Neural progenitor cell (in vitro differentiated cells): ENCODE data around the gene GTF3C1. TPM values are rescaled to one million over a fixed set of nuclear protein-coding genes. Genes with fewer than 3 reads are reported as not detected.
"Not testable (repeated sequence)": the region's sequence is repeated elsewhere in the genome, so short reads cannot be mapped to it uniquely, and the experiment has no call there.

ENCODE experiments used
- DNase-seq: peaks from one replicate; pipeline ENCODE4 v3.0.0-alpha.2; 2016; ENCODE audit warnings: low spot score
- H2AFZ ChIP-seq: fragments of 200-600 bp; sonication (generic); replicated peaks from 2 replicates; pipeline ENCODE4 v1.6.1; 2016; ENCODE audit warnings: antibody characterized with exemption
- H3F3A ChIP-seq: fragments of 200-600 bp; sonication (generic); 2 replicates; pipeline ENCODE4 v1.6.1; 2016; ENCODE audit warnings: antibody characterized with exemption, low read depth
- H3K27ac ChIP-seq: fragments of 200-600 bp; sonication (generic); 2 replicates; pipeline ENCODE4 v1.5.1; 2016; ENCODE audit warnings: mild to moderate bottlenecking
- H3K27me3 ChIP-seq: fragments of 200-600 bp; sonication (generic); 2 replicates; pipeline ENCODE4 v1.6.1; 2016; ENCODE audit warnings: mild to moderate bottlenecking, moderate library complexity
- H3K36me3 ChIP-seq: fragments of 200-600 bp; sonication (generic); 2 replicates; pipeline ENCODE4 v1.5.1; 2016
- H3K4me1 ChIP-seq: fragments of 200-600 bp; sonication (generic); 2 replicates; pipeline ENCODE4 v1.6.1; 2016; ENCODE audit warnings: mixed run types
- H3K4me2 ChIP-seq: fragments of 200-600 bp; sonication (generic); 2 replicates; pipeline ENCODE4 v1.6.1; 2016
- H3K4me3 ChIP-seq: fragments of 200-600 bp; sonication (generic); 2 replicates; pipeline ENCODE4 v1.5.1; 2016
- H3K79me2 ChIP-seq: fragments of 200-600 bp; sonication (generic); 2 replicates; pipeline ENCODE4 v1.6.1; 2016; ENCODE audit warnings: low read depth
- H3K9ac ChIP-seq: fragments of 200-600 bp; sonication (generic); 2 replicates; pipeline ENCODE4 v1.6.1; 2016
- H3K9me3 ChIP-seq: fragments of 200-600 bp; sonication (generic); 2 replicates; pipeline ENCODE4 v1.5.1; 2016; ENCODE audit warnings: low read depth
- H4K20me1 ChIP-seq: fragments of 200-600 bp; sonication (generic); 2 replicates; pipeline ENCODE4 v1.6.1; 2016; ENCODE audit warnings: low read depth
- H3K27ac Mint-ChIP-seq: 3 replicates; pipeline ENCODE4 v1.8.0; 2021; ENCODE audit warnings: mixed read lengths
- H3K27me3 Mint-ChIP-seq: 2 replicates; pipeline ENCODE4 v1.8.0; 2022; ENCODE audit warnings: low read depth, mild to moderate bottlenecking, inconsistent platforms, moderate library complexity, mixed read lengths; ENCODE audit not compliant: insufficient read depth
- H3K36me3 Mint-ChIP-seq: 3 replicates; pipeline ENCODE4 v1.8.0; 2021; ENCODE audit warnings: mixed read lengths
- H3K4me1 Mint-ChIP-seq: 3 replicates; pipeline ENCODE4 v1.8.0; 2021; ENCODE audit warnings: mixed read lengths
- H3K4me3 Mint-ChIP-seq: 3 replicates; pipeline ENCODE4 v1.8.0; 2021; ENCODE audit warnings: mild to moderate bottlenecking, moderate library complexity, mixed read lengths
- H3K9me3 Mint-ChIP-seq: 3 replicates; pipeline ENCODE4 v1.8.0; 2020; ENCODE audit warnings: mixed read lengths
- EZH2 ChIP-seq: fragments of 200-600 bp; sonication (generic); IDR thresholded peaks from 2 replicates; pipeline ENCODE4 v1.6.1; 2017; ENCODE audit warnings: antibody characterized with exemption, mild to moderate bottlenecking, moderate library complexity
- EZH2phosphoT487 ChIP-seq: fragments of 200-600 bp; sonication (generic); IDR thresholded peaks from 2 replicates; pipeline ENCODE4 v1.6.1; 2017; ENCODE audit warnings: antibody characterized with exemption
- total RNA-seq: library from RNA; depleted of rRNA; stranded (reverse); fragments of >200 nt; gene quantifications from 2 replicates; pipeline ENCODE4 v1.2.3, GENCODE V29; 2015; ENCODE audit warnings: low replicate concordance
- TF ChIP-seq, protein P1 (sequence below): fragments of 200-600 bp; sonication (generic); IDR thresholded peaks from 2 replicates; pipeline ENCODE4 v1.5.1; 2017; ENCODE audit warnings: antibody characterized with exemption, mild to moderate bottlenecking

Gene GTF3C1
- total RNA-seq, 1 donor from 2014 or later, result 60.9 TPM

DNA sequence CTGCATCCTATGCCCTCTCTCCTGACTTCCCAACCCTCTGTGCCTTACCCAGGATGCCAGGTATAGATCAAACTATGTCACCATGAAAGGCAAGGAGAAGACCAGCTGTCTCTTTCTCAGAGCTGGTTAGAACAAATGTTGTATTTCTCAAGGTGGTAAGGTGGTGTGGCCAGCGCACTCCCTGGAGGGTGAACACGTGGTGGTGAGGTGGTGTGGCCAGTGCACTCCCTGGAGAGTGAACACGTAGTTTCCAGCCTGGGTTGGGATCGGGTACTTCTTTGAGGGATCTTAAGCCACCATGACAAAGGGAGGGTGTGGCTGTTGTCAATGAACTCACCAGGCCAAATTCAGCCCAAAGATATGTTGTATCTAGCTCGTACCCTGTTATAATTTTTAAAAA, 27.0 kb upstream of the GTF3C1 start:
- no peak overlapping the region for H3K27ac ChIP-seq
- no peaks in the 10 kb centered on the region for H3K9me3 Mint-ChIP-seq
- peaks cover 8% of the 10 kb centered on the region for H3K4me1 ChIP-seq
- no peak overlapping the region for H3K4me2 ChIP-seq
- H4K20me1 ChIP-seq, result peaks cover 5% of the 10 kb centered on the region
- H3K36me3 Mint-ChIP-seq, result peaks cover 6% of the 10 kb centered on the region
- H3K79me2 ChIP-seq, result no peaks in the 10 kb centered on the region
- DNase-seq, result no peak
- H2AFZ ChIP-seq, result no peak overlapping the region
- no peaks in the 10 kb centered on the region for H3K27me3 Mint-ChIP-seq
- H3K27me3 ChIP-seq, result no peaks in the 10 kb centered on the region
- H3K27ac Mint-ChIP-seq, result no peak overlapping the region
- H3K4me3 ChIP-seq, result no peak overlapping the region
- no peak overlapping the region for H3K9ac ChIP-seq
- H3K9me3 ChIP-seq, result no peaks in the 10 kb centered on the region
- TF ChIP-seq, protein P1, sequence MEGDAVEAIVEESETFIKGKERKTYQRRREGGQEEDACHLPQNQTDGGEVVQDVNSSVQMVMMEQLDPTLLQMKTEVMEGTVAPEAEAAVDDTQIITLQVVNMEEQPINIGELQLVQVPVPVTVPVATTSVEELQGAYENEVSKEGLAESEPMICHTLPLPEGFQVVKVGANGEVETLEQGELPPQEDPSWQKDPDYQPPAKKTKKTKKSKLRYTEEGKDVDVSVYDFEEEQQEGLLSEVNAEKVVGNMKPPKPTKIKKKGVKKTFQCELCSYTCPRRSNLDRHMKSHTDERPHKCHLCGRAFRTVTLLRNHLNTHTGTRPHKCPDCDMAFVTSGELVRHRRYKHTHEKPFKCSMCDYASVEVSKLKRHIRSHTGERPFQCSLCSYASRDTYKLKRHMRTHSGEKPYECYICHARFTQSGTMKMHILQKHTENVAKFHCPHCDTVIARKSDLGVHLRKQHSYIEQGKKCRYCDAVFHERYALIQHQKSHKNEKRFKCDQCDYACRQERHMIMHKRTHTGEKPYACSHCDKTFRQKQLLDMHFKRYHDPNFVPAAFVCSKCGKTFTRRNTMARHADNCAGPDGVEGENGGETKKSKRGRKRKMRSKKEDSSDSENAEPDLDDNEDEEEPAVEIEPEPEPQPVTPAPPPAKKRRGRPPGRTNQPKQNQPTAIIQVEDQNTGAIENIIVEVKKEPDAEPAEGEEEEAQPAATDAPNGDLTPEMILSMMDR, result no peak
- TF ChIP-seq EZH2, result no peak
- TF ChIP-seq EZH2phosphoT487, result no peak
- H3F3A ChIP-seq, result no peaks in the 10 kb centered on the region
- H3K4me3 Mint-ChIP-seq, result no peak overlapping the region
- H3K36me3 ChIP-seq, result no peaks in the 10 kb centered on the region
- peaks cover 25% of the 10 kb centered on the region for H3K4me1 Mint-ChIP-seq

DNA sequence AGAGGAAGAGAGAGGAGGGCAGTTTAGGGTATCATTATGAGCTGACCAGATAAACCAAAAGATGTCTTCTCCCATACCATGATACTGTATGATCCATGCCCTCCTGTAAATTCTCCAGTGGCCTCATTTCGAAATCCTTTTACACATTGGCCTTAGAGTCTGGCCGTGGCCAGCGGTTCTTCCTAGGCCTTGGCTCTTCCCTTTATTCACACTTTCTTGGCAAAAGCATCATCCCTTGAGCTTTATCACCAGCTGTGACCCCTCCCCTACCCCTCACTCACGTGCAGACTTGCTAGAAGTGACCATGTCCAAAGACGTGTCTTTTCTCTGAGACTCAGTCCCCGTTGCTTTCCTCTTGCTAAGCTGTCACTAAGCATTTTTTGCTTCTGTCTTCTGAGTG, 23.0 kb upstream of the GTF3C1 start:
- Histone ChIP-seq H3K27me3 (no peaks in the 10 kb centered on the region), H3K79me2 (no peaks in the 10 kb centered on the region), H3K9me3 (no peaks in the 10 kb centered on the region), H4K20me1 (no peaks in the 10 kb centered on the region), H3K4me3 (no peak overlapping the region), H3K27ac (no peak overlapping the region), H3F3A (no peaks in the 10 kb centered on the region), H3K4me1 (peaks cover 14% of the 10 kb centered on the region), H3K9ac (no peak overlapping the region), H2AFZ (no peak overlapping the region), H3K36me3 (no peaks in the 10 kb centered on the region), H3K4me2 (no peak overlapping the region)
- H3K9me3 Mint-ChIP-seq, result no peaks in the 10 kb centered on the region
- peak overlapping the region; percentile 57 for H3K27ac Mint-ChIP-seq
- peaks cover 3% of the 10 kb centered on the region for H3K36me3 Mint-ChIP-seq
- peaks cover 15% of the 10 kb centered on the region for H3K4me1 Mint-ChIP-seq
- no peak for TF ChIP-seq EZH2
- no peak for TF ChIP-seq EZH2phosphoT487
- no peak for DNase-seq
- H3K4me3 Mint-ChIP-seq, result no peak overlapping the region
- H3K27me3 Mint-ChIP-seq, result peaks cover 2% of the 10 kb centered on the region

- Histone ChIP-seq H3K27me3 (no peaks in the 10 kb centered on the region), H3K4me3 (no peak overlapping the region), H3K4me1 (peaks cover 14% of the 10 kb centered on the region), H3K4me2 (no peak overlapping the region), H3K36me3 (no peaks in the 10 kb centered on the region), H3K79me2 (no peaks in the 10 kb centered on the region), H3K27ac (no peak overlapping the region), H4K20me1 (no peaks in the 10 kb centered on the region), H3F3A (no peaks in the 10 kb centered on the region), H3K9me3 (no peaks in the 10 kb centered on the region), H2AFZ (no peak overlapping the region), H3K9ac (no peak overlapping the region)
- TF ChIP-seq EZH2 (no peak), EZH2phosphoT487 (no peak)
- TF ChIP-seq, protein P1, result no peak
- Mint-ChIP-seq H3K27me3 (peaks cover 2% of the 10 kb centered on the region), H3K27ac (no peak overlapping the region), H3K9me3 (no peaks in the 10 kb centered on the region), H3K36me3 (peaks cover 3% of the 10 kb centered on the region), H3K4me3 (no peak overlapping the region), H3K4me1 (peaks cover 15% of the 10 kb centered on the region)
- peak; percentile 26 for DNase-seq
Measured at GRCh38 chr16:27571433-27572326, 22.0 kb upstream of the GTF3C1 start.

- not testable (repeated sequence) for H3K27me3 Mint-ChIP-seq, H3K9me3 Mint-ChIP-seq, H3K27ac Mint-ChIP-seq, H3K79me2 ChIP-seq, H3K27ac ChIP-seq, H3K9me3 ChIP-seq, H3K9ac ChIP-seq, H3K4me3 ChIP-seq, H2AFZ ChIP-seq, DNase-seq, H3K36me3 ChIP-seq, H3F3A ChIP-seq, H3K27me3 ChIP-seq, H4K20me1 ChIP-seq, H3K4me3 Mint-ChIP-seq, H3K36me3 Mint-ChIP-seq, H3K4me2 ChIP-seq
- peaks cover 14% of the 10 kb centered on the region for H3K4me1 ChIP-seq
- H3K4me1 Mint-ChIP-seq, result peaks cover 15% of the 10 kb centered on the region
Measured at GRCh38 chr16:27570986-27571385, 21.3 kb upstream of the GTF3C1 start.
